ENCODE results near the gene RPRD1B.

RPRD1B gene

GRCh38 chr20:38137441-38138037 is 104.0 kb downstream of the RPRD1B start:
- DNase-seq, result no peak

DNA sequence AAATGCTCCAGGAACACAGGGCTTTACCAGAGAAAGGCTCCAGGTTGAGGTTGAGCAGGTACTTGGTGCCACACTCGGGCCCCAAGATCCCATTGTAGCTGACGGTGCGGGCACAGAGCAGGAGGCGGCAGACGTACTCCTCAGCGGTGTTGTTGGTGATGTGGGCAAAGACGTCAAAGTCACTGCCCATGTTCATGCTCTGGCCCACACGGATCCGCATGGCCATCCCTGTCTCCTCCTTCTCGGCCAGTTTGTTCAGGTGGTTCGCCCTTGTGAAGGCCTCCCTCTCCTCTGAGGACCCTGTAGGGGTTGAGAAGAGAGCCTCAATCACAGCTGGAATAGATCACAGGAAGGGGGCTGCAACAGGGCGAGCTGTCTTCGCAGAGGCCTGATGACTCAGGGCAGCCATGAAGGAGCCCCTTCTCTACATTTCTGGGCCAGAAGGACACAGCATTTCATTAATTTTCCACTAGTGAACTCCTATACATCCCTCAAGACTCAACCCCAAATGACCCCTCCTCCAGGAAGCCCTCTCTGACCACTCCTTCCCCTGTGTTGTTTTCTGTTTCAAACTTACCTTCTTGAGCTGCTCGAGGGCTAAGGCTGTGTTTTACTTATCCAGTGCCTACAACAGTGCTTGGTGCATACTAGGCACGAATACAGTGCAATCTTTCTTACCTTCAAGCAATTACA is 104.7 kb downstream of the RPRD1B start:
- no peak for DNase-seq

GRCh38 chr20:38139156-38139912 is 105.8 kb downstream of the RPRD1B start:
- no peak for DNase-seq

- DNase-seq, result no peak
Observed at GRCh38 chr20:38139977-38140753, 106.6 kb downstream of the RPRD1B start.

DNA sequence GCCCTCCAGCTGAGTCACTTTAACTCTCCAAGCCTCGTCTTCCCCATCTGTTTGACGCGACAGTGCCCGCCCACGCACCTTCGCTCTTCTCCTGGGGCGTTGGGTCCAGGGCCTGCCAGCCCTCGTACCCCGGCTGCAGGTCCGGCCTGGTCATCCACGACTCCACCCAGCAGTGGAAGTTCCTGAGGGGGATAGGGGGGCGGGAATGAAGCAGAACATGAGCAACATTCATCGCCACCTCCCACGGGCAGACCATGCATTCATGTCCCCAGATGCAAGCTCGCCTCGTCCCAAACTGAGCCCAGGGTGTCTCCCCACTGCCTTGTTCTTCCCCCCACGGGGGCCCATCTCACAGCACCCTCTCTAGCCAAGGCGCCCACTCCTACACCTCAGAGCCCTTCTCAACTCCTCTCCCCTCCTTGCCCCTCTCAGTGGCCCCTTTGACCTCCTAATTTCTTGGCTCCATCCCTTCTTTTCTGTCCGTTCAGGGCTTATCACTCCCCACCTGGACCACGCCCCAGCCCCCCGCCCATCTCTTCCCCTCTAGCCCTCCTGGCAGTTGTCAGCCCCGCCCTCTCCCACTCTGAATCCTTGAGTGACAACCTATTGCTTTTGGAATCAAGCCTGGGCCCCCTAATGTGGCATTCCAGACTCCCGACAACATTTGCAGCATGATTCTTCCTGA is 107.8 kb downstream of the RPRD1B start:
- DNase-seq, result no peak

All from stimulated activated CD8-positive, alpha-beta memory T cell treated with anti-CD3 and anti-CD28 coated beads, Interleukin-4, amount 100 ng/mL, for 48 hours (primary cell).